ENCODE measurements around the gene MRPL37.

DNA sequence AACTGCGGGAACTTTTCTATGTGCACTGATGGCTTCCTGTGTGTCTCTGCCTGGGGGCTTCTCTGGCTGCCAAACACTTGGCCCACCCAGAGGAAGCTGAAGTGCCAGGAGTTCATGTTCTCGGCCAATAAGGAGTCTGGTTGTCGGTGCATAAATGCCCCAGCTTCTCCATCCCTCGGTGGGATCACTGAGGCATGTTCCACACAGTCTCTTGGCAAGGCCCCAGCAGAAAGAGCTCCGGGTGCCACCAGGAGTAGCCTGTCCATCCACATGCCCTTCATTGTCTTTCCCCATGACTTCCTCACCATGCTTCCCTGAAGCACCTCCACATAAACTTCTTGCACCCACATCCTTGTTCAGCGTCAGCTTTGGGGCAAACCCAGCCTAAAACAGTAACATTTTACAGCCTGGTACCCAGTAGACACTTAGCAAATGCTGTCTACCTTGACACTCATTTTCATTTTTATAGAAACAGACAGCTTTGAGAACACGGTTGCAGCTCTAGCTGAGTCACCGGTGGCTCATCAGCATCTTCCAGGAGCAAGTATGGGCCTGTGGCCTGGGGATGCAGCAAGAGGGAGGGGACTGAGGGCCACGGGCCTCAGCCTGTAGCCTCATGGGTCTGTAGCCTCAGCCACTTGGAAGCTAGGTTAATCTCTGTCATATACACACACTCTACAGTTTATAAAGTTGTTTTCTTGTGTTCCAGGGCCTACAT, 32.4 kb upstream of the MRPL37 start:
- TF ChIP-seq POLR2A (IDR thresholded peaks at IDR 0.05; ENCODE audit: extremely low read depth, insufficient read length) = no peak
- TF ChIP-seq, protein P1, sequence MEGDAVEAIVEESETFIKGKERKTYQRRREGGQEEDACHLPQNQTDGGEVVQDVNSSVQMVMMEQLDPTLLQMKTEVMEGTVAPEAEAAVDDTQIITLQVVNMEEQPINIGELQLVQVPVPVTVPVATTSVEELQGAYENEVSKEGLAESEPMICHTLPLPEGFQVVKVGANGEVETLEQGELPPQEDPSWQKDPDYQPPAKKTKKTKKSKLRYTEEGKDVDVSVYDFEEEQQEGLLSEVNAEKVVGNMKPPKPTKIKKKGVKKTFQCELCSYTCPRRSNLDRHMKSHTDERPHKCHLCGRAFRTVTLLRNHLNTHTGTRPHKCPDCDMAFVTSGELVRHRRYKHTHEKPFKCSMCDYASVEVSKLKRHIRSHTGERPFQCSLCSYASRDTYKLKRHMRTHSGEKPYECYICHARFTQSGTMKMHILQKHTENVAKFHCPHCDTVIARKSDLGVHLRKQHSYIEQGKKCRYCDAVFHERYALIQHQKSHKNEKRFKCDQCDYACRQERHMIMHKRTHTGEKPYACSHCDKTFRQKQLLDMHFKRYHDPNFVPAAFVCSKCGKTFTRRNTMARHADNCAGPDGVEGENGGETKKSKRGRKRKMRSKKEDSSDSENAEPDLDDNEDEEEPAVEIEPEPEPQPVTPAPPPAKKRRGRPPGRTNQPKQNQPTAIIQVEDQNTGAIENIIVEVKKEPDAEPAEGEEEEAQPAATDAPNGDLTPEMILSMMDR (IDR thresholded peaks at IDR 0.05; ENCODE audit: low read depth, low read length) = no peak

Measured in NB4 (cell line).